BJ (cell line): ENCODE measurements around the gene BRF1. TPM values are rescaled to one million over a fixed set of nuclear protein-coding genes. Genes with fewer than 3 reads are reported as not detected.
A peak's percentile ranks its signal among the peaks of the same experiment; 100 is the strongest.

Experiments
- CTCF ChIA-PET: fragments of 350-600 bp; formaldehyde crosslinking; extraction: SDS; loops from one replicate; lab custom pipeline; 2021; ENCODE audit warnings: antibody characterized with exemption, inconsistent platforms; lab: Yijun Ruan, JAX
- POLR2A ChIA-PET: fragments of 300-600 bp; sonication (Branson Sonifier 250); formaldehyde crosslinking; extraction: SDS; loops from one replicate; lab custom pipeline; 2021; ENCODE audit warnings: antibody characterized with exemption; lab: Charles Lee
- DNase-seq: peaks from one replicate; pipeline ENCODE4 v3.0.0-alpha.2; 2011; ENCODE audit warnings: low read depth
- H3K27me3 ChIP-seq: 2 replicates; pipeline ENCODE4 v1.6.0; 2011; ENCODE audit warnings: low read length; ENCODE audit not compliant: control insufficient read depth, insufficient read depth
- H3K36me3 ChIP-seq: 2 replicates; pipeline ENCODE4 v1.5.1; 2011; ENCODE audit warnings: low read length; ENCODE audit not compliant: control insufficient read depth, insufficient read depth
- H3K4me3 ChIP-seq: 2 replicates; pipeline ENCODE4 v1.5.1; 2011; ENCODE audit warnings: low read depth, mild to moderate bottlenecking, control low read depth, low read length
- polyA plus RNA-seq: library from polyadenylated mRNA; depleted of rRNA; stranded (reverse); fragments of >200 nt; gene quantifications from 2 replicates; pipeline ENCODE4 v1.2.3, GENCODE V29; 2011
- TF ChIP-seq, protein P1 (sequence below): IDR thresholded peaks from 2 replicates; pipeline ENCODE4 v1.5.1; 2011; ENCODE audit warnings: low read depth, mild to moderate bottlenecking, control low read depth, inconsistent platforms, low read length, moderate library complexity; ENCODE audit not compliant: insufficient read depth

BRF1 gene
- polyA plus RNA-seq, 1 experiment = 8.2 TPM

DNA sequence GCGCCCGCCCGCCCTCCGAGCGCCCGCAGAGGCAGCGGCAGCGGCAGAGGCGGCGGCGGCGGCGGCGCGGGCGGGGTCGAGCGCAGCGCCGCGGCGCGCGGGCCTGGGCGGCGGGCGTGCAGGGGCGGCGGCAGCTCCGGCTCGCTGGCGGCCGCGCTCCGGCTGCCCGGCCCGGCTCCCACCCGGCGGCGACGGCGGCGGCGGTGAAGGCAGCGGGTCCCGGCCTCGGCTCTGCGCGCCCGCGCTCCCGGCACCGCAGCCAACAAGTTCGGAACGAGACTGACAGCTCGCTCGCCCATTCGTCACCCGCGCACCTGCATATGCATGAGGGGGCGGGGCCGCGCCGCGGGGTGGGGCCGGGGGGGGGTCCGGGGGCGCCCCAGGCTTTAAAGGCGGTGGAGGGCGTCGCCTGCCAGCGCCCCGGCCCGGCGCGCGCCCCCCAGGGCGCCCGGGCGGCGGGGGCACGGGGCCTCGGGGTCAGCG is 132.3 kb downstream of the BRF1 start, which contains the start of gene JAG2:
Gene JAG2 (minus strand): TSS at position 281 of the 483 bp plus-strand sequence. CDS start 356 bp downstream, outside the sequence.
- POLR2A ChIA-PET = no interaction called here
- Histone ChIP-seq H3K36me3 (no peaks in the 10 kb centered on the region), H3K4me3 (peak within 1 kb of the TSS; percentile 11; the same call in 1 of the 2 replicates), H3K27me3 (peaks cover 18% of the 10 kb centered on the region)
- TF ChIP-seq, protein P1, sequence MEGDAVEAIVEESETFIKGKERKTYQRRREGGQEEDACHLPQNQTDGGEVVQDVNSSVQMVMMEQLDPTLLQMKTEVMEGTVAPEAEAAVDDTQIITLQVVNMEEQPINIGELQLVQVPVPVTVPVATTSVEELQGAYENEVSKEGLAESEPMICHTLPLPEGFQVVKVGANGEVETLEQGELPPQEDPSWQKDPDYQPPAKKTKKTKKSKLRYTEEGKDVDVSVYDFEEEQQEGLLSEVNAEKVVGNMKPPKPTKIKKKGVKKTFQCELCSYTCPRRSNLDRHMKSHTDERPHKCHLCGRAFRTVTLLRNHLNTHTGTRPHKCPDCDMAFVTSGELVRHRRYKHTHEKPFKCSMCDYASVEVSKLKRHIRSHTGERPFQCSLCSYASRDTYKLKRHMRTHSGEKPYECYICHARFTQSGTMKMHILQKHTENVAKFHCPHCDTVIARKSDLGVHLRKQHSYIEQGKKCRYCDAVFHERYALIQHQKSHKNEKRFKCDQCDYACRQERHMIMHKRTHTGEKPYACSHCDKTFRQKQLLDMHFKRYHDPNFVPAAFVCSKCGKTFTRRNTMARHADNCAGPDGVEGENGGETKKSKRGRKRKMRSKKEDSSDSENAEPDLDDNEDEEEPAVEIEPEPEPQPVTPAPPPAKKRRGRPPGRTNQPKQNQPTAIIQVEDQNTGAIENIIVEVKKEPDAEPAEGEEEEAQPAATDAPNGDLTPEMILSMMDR = no peak
- CTCF ChIA-PET = interaction anchor here (1.3 to 1.5 kb wide), 2 partner anchors 9 to 76 kb away, joined by 3 to 4 read pairs; no protein-coding TSS in a partner anchor
- no peak for DNase-seq

DNA sequence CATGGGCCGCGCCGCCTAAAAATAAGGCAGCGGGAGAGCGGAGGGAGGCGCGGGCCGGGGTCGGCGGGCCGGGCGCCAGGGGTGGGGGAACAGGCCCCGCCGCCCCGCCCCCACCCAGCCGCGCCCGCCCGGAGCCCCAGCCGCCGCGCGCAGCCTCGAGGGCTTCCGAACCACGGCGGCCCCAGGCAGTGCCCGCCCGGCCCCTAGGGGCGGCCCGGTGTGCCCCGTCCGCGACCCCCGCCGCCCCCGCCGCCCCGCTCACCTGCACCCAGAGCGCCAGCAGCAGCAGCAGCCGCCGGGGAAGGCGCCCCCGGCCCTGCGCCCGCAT is 132.7 kb downstream of the BRF1 start:
- ChIA-PET CTCF (no interaction called here), POLR2A (no interaction called here)
- TF ChIP-seq, protein P1 = no peak
- DNase-seq = no peak
- no peak overlapping the region; the same call in 1 of the 2 replicates for H3K4me3 ChIP-seq
- H3K27me3 ChIP-seq = peaks cover 18% of the 10 kb centered on the region
- H3K36me3 ChIP-seq = no peaks in the 10 kb centered on the region

DNA sequence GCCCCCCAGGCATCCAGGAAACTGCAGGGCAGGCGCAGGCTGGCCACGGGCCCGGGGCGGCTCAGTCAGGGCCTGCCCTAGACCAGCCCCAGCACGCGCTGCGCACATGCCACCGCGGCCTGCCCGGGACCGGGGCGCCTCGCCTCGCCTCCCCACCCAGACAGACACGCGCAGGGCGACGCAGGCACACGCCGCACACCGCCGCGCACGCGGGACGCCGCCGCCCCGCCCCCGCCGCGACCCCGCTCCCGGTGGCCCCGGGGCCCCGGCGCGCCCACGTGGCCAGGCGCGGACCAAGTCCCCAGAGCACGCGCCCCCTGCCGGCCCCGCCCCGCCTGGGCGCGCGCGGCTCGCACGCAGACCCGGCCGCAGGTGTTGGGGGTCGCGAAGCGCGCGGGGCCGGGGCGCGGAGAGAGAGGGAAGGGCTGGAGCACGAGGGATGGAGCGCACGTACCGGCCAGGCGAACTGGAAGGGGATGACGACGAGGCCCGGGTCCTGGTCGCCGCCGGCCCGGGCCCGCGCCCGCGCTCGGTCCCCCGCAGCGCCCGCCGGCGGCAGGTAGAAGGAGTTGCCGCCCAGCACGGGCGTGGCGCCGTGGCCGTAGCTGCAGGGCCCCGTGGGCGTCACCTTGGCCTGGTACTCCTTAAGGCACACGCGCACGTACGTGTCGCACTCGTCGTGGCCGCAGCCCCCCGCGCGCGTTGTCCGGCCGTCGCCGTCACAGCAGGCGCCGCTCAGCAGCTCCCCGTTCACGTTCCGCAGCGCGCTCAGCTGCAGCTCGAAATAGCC is 133.3 kb downstream of the BRF1 start:
- TF ChIP-seq, protein P1 = no peak
- Histone ChIP-seq H3K36me3 (no peaks in the 10 kb centered on the region), H3K4me3 (peak overlapping the region; percentile 11; the same call in 1 of the 2 replicates), H3K27me3 (peaks cover 18% of the 10 kb centered on the region)
- ChIA-PET POLR2A (no interaction called here), CTCF (no interaction called here)
- DNase-seq = no peak

DNA sequence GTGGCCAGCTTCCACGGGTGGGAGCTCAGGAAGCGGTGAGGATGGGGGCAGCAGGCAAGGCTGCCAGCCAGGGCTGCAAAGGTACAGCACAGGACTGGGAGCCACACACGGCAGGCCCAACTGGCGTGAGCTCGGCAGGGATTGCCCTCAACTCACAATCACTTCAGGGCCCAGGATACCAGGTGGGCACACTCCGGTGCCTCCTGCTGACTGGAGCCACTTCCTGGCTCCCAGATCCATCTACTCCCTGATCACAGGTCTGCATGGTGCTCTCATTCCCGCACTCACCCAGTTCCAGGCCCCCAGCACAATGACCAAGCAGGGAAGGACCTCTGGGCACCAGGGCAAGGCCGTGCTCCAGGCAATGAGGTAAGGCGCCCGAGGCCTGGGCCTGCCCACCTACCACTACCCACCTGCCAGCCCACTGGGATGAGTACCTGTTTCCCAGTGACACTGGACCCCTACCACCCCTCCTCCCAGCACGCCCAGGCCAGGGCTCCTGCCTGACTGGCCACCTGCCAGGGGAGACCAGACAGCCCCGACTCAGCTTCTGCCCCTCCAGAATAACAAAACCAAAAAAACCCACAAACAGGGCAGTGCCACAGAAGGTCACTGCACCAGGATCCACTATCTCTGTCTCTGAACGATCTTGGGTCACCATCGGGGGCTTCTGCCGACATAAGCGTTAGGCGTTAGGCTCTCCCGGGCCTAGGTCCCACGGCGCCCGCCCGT is 134.1 kb downstream of the BRF1 start:
- DNase-seq = no peak
- ChIA-PET POLR2A (no interaction called here), CTCF (interaction anchor here (0.6 to 1.4 kb wide), 3 partner anchors 9 to 76 kb away, joined by 3 read pairs; no protein-coding TSS in a partner anchor)
- no peaks in the 10 kb centered on the region for H3K36me3 ChIP-seq
- TF ChIP-seq, protein P1 = no peak
- no peak overlapping the region for H3K4me3 ChIP-seq
- peaks cover 18% of the 10 kb centered on the region for H3K27me3 ChIP-seq
